ENCODE results near the gene ST6GAL1. TPM values are rescaled to one million over a fixed set of nuclear protein-coding genes. Genes with fewer than 3 reads are reported as not detected.

Gene ST6GAL1
- total RNA-seq, 1 experiment from 2014 or later, result 15.6 TPM

- Histone ChIP-seq H3K4me2 (ENCODE audit: low read length) (no peak overlapping the region), H3K79me2 (ENCODE audit: insufficient read depth, low read length) (no peaks in the 10 kb centered on the region), H3K4me3 (replicated peaks in 1 of 2; ENCODE audit: low read depth in 1 of 2, low read length in 2 of 2) (no peak overlapping the region), H3K9ac (ENCODE audit: low read length) (no peak overlapping the region), H3K27me3 (ENCODE audit: insufficient read depth, low read length) (0 out of 2 replicates have a peak, but pooled peaks cover 6% of the 10 kb centered on the region), H3K27ac (ENCODE audit: low read depth, low read length) (no peak overlapping the region), H2AFZ (ENCODE audit: low read depth, low read length, poor library complexity, severe bottlenecking) (no peak overlapping the region), H4K20me1 (ENCODE audit: insufficient read depth) (no peaks in the 10 kb centered on the region), H3K9me3 (ENCODE audit: control insufficient read depth in 1 of 2, insufficient read depth in 1 of 2, low read depth in 1 of 2, low read length in 2 of 2) (no peaks in the 10 kb centered on the region), H3K4me1 (ENCODE audit: control insufficient read depth in 1 of 2, insufficient read depth in 2 of 2, low read length in 2 of 2) (no peaks in the 10 kb centered on the region), H3K36me3 (ENCODE audit: control insufficient read depth in 1 of 2, insufficient read depth in 2 of 2, low read length in 2 of 2) (no peaks in the 10 kb centered on the region), H3K9me2 (ENCODE audit: insufficient read depth) (no peaks in the 10 kb centered on the region)
- ATAC-seq (no peak), DNase-seq (ENCODE audit: low read depth, low spot score) (no peak)
- ChIA-PET CTCF (no interaction called here), RAD21 (ENCODE audit: low non-redundant PET in 1 of 2, low total read pairs in 2 of 2, uncharacterized antibody in 2 of 2, unreplicated experiment in 2 of 2) (no interaction called here), POLR2A (no interaction called here)
- intact Hi-C loops (cut with micrococcal nuclease), result loop anchor here (10.0 kb wide), 2 partner anchors 205 to 565 kb away; partner anchors contain the start of gene SST
- TF ChIP-seq MAX (IDR thresholded peaks at IDR 0.05) (no peak), TCF7L2 (IDR thresholded peaks at IDR 0.05; ENCODE audit: borderline replicate concordance, extremely low read depth, insufficient read depth, insufficient read length) (no peak), SIN3A (IDR thresholded peaks at IDR 0.05; ENCODE audit: low read depth) (no peak), YY1 (IDR thresholded peaks at IDR 0.05; ENCODE audit: extremely low read depth, insufficient replicate concordance, low read depth, low read length) (no peak), ZBTB33 (IDR thresholded peaks at IDR 0.05; ENCODE audit: extremely low read depth, insufficient replicate concordance, low read length) (no peak), ELF1 (IDR thresholded peaks at IDR 0.05; ENCODE audit: borderline replicate concordance, low read depth) (no peak), EGR1 (IDR thresholded peaks at IDR 0.05; ENCODE audit: low read depth) (no peak), CBX3 (IDR thresholded peaks at IDR 0.05; ENCODE audit: low read depth) (no peak)
- BruUV-seq (replicated peaks), result no TSS peak
These were observed 179.8 kb downstream of the ST6GAL1 start for GRCh38 chr3:187110156-187110555.

Data from HCT116 (cell line).